HCT116 (cell line): Measurements from ENCODE around the gene NDE1. TPM values are rescaled to one million over a fixed set of nuclear protein-coding genes. Genes with fewer than 3 reads are reported as not detected.

Source experiments
- ATAC-seq: fragments of 200-7000 bp; cut with Tn5 transposase; 2 replicates; pipeline ENCODE4 v1.9.1; 2020; ENCODE audit warnings: mild to moderate bottlenecking, moderate library complexity
- BruUV-seq: library from RNA; stranded (reverse); fragments of 400-500 nt; replicated peaks from 2 replicates; lab custom pipeline; 2021; lab: Mats Ljungman, UMichigan
- CTCF ChIA-PET: fragments of 300-600 bp; sonication (Branson Sonifier 250); formaldehyde crosslinking; loops from one replicate; lab custom pipeline; 2021; ENCODE audit warnings: antibody characterized with exemption; lab: Charles Lee
- POLR2A ChIA-PET: fragments of 300-600, 350-600 bp; sonication (Branson Sonifier 250); formaldehyde crosslinking; loops from one replicate; lab custom pipeline; 2021; ENCODE audit warnings: antibody characterized with exemption; lab: Charles Lee
- RAD21 ChIA-PET, 2 experiments: fragments of 300-600 bp; sonication (Branson Sonifier 250); formaldehyde crosslinking; loops; one replicate each; lab custom pipeline; 2023; ENCODE audit warnings: low total read pairs in 2 of 2; ENCODE audit not compliant: uncharacterized antibody in 2 of 2, unreplicated experiment in 2 of 2, low non-redundant PET in 1 of 2; lab: Charles Lee
- DNase-seq: peaks from one replicate; pipeline ENCODE4 v3.0.0-alpha.2; 2010; ENCODE audit warnings: low read depth, low spot score
- H2AFZ ChIP-seq: fragments of 200-600 bp; shearing (Covaris generic), sonication (generic); 2 replicates; pipeline ENCODE4 v1.6.1; 2017; ENCODE audit warnings: low read depth, mixed run types, mixed read lengths, antibody characterized with exemption, low read length; ENCODE audit not compliant: poor library complexity, severe bottlenecking
- H3K27ac ChIP-seq: 2 replicates; pipeline ENCODE4 v1.5.1; 2012; ENCODE audit warnings: low read depth, low read length
- H3K27me3 ChIP-seq: fragments of 200-600 bp; sonication (generic); 2 replicates; pipeline ENCODE4 v1.6.1; 2016; ENCODE audit warnings: mixed run types, low read length, mixed read lengths; ENCODE audit not compliant: insufficient read depth
- H3K36me3 ChIP-seq, 2 experiments: fragments of 200-500 bp in 1 of 2; fragments of 200-600 bp in 1 of 2; sonication (Bioruptor generic) in 1 of 2; sonication (generic) in 1 of 2; 2 replicates each; pipeline versions ENCODE4 v1.5.1 to v1.6.1; 2014 to 2016; ENCODE audit warnings: low read length in 2 of 2, inconsistent platforms in 1 of 2, mixed read lengths in 1 of 2, mixed run types in 1 of 2; ENCODE audit not compliant: insufficient read depth in 2 of 2, control insufficient read depth in 1 of 2
- H3K4me1 ChIP-seq, 2 experiments: fragments of 200-600 bp in 1 of 2; sonication (generic) in 1 of 2; 2 replicates each; pipeline versions ENCODE4 v1.5.1 to v1.6.1; 2012 to 2017; ENCODE audit warnings: low read length in 2 of 2, inconsistent platforms in 1 of 2, mild to moderate bottlenecking in 1 of 2, mixed read lengths in 1 of 2, mixed run types in 1 of 2, moderate library complexity in 1 of 2; ENCODE audit not compliant: insufficient read depth in 2 of 2, control insufficient read depth in 1 of 2
- H3K4me2 ChIP-seq: fragments of 200-600 bp; sonication (generic); 2 replicates; pipeline ENCODE4 v1.6.1; 2017; ENCODE audit warnings: mixed run types, low read length, mixed read lengths
- H3K4me3 ChIP-seq, 2 experiments: fragments of 200-600 bp in 1 of 2; sonication (generic) in 1 of 2; replicated peaks in 1 of 2; 2 replicates each; pipeline ENCODE4 v1.5.1; 2011 to 2016; ENCODE audit warnings: low read length in 2 of 2, control low read depth in 1 of 2, low read depth in 1 of 2, mild to moderate bottlenecking in 1 of 2, mixed read lengths in 1 of 2, mixed run types in 1 of 2
- H3K79me2 ChIP-seq: fragments of 200-600 bp; sonication (generic); 2 replicates; pipeline ENCODE4 v1.6.1; 2017; ENCODE audit warnings: mild to moderate bottlenecking, mixed run types, low read length, moderate library complexity, mixed read lengths; ENCODE audit not compliant: insufficient read depth
- H3K9ac ChIP-seq: fragments of 200-600 bp; sonication (generic); 2 replicates; pipeline ENCODE4 v1.6.1; 2016; ENCODE audit warnings: low read length, mixed read lengths
- H3K9me2 ChIP-seq: fragments of 200-600 bp; sonication (generic), shearing (Covaris generic); 2 replicates; pipeline ENCODE4 v1.6.1; 2017; ENCODE audit warnings: mixed run types, mild to moderate bottlenecking, moderate library complexity; ENCODE audit not compliant: insufficient read depth
- H3K9me3 ChIP-seq, 2 experiments: fragments of 200-500 bp in 1 of 2; fragments of 200-600 bp in 1 of 2; sonication (Bioruptor generic) in 1 of 2; sonication (generic) in 1 of 2; 2 replicates each; pipeline ENCODE4 v1.6.1; 2014 to 2017; ENCODE audit warnings: low read length in 2 of 2, mixed read lengths in 2 of 2, inconsistent platforms in 1 of 2, low read depth in 1 of 2, mild to moderate bottlenecking in 1 of 2, mixed run types in 1 of 2, moderate library complexity in 1 of 2; ENCODE audit not compliant: control insufficient read depth in 1 of 2, insufficient read depth in 1 of 2
- H4K20me1 ChIP-seq: fragments of 200-600 bp; sonication (generic), shearing (Covaris generic); 2 replicates; pipeline ENCODE4 v1.6.1; 2017; ENCODE audit warnings: mixed run types, mild to moderate bottlenecking, moderate library complexity; ENCODE audit not compliant: insufficient read depth
- ATF3 ChIP-seq: IDR thresholded peaks from 2 replicates; pipeline ENCODE4 v1.6.1; 2012
- ELF1 ChIP-seq: IDR thresholded peaks from 2 replicates; pipeline ENCODE4 v1.6.1; 2012; ENCODE audit warnings: low read depth, borderline replicate concordance
- FOSL1 ChIP-seq: IDR thresholded peaks from 2 replicates; pipeline ENCODE4 v1.6.1; 2012; ENCODE audit warnings: low read depth
- MAX ChIP-seq: IDR thresholded peaks from 2 replicates; pipeline ENCODE4 v1.6.1; 2012
- POLR2A ChIP-seq: IDR thresholded peaks from 2 replicates; pipeline ENCODE4 v1.7.0; 2011; ENCODE audit warnings: borderline replicate concordance; ENCODE audit not compliant: insufficient read depth, insufficient read length; ENCODE audit errors: extremely low read depth
- POLR2AphosphoS5 ChIP-seq: IDR thresholded peaks from 2 replicates; pipeline ENCODE4 v1.6.1; 2011; ENCODE audit warnings: mild to moderate bottlenecking, low read depth, low read length, moderate library complexity
- ZBTB33 ChIP-seq: IDR thresholded peaks from 2 replicates; pipeline ENCODE4 v1.6.1; 2011; ENCODE audit warnings: mild to moderate bottlenecking, low read length, moderate library complexity; ENCODE audit not compliant: insufficient replicate concordance; ENCODE audit errors: extremely low read depth
- ZFX ChIP-seq: fragments of 450-650 bp; IDR thresholded peaks from 2 replicates; pipeline ENCODE4 v1.6.1; 2017
- ZNF274 ChIP-seq: fragments of 200-500 bp; sonication (Bioruptor generic); IDR thresholded peaks from 2 replicates; pipeline ENCODE4 v1.6.1; 2014; ENCODE audit warnings: mild to moderate bottlenecking, low read depth, low read length, inconsistent platforms
- intact Hi-C: fragments of 100-400 bp; cut with micrococcal nuclease; formaldehyde crosslinking; loops from 2 replicates; pipeline ENCODE4 v1.10.0; 2022
- total RNA-seq: library from RNA; stranded (reverse); gene quantifications from one replicate; pipeline ENCODE4 v1.2.1, GENCODE V29; 2021; ENCODE audit not compliant: unreplicated experiment

The NDE1 gene
- total RNA-seq, 1 experiment from 2014 or later, result 103 TPM

DNA sequence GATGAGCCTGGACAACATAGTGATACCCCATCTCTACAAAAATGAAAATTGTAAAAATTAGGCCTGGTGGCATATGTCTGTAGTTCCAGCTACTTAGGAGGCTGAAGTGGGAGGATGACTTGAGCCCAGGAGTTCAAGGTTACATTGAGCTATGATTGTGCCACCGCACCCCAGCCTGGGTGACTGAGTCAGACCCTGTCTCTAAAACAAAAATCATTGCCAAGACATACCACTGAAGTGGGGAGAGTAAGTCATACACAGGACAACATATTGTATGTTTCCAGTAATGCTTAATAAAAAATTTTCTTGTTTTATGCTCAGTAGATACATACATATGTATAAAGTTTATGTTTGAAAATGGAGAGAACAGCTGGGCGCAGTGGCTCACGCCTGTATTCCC is 39.2 kb downstream of the NDE1 start:
- H4K20me1 ChIP-seq, result no peaks in the 10 kb centered on the region
- POLR2A ChIA-PET, result no interaction called here
- RAD21 ChIA-PET, result interaction anchor here in 1 of 2 experiments (0.5 kb wide), 1 partner anchor 1286 kb away, joined by 3 read pairs; no protein-coding TSS in a partner anchor
- DNase-seq, result no peak
- no peaks in the 10 kb centered on the region for H3K9me3 ChIP-seq
- BruUV-seq, result no TSS peak
- H3K9me2 ChIP-seq, result no peaks in the 10 kb centered on the region
- intact Hi-C loops, result no loop called here
- no peaks in the 10 kb centered on the region for H3K27me3 ChIP-seq
- no peaks in the 10 kb centered on the region for H3K4me1 ChIP-seq
- TF ChIP-seq ELF1 (no peak), MAX (no peak), FOSL1 (no peak), ATF3 (no peak), ZFX (no peak), POLR2A (no peak), ZBTB33 (no peak), POLR2AphosphoS5 (no peak), ZNF274 (no peak)
- no peak overlapping the region for H3K9ac ChIP-seq
- CTCF ChIA-PET, result no interaction called here
- peaks cover 44 to 51% of the 10 kb centered on the region in 2 experiments for H3K36me3 ChIP-seq
- H3K79me2 ChIP-seq, result peaks cover 19% of the 10 kb centered on the region
- H3K4me3 ChIP-seq, result no peak overlapping the region
- H3K4me2 ChIP-seq, result no peak overlapping the region
- ATAC-seq, result no peak
- no peak overlapping the region for H3K27ac ChIP-seq
- H2AFZ ChIP-seq, result no peak overlapping the region
